ENCODE measurements around the gene HEXIM2. TPM values are rescaled to one million over a fixed set of nuclear protein-coding genes. Genes with fewer than 3 reads are reported as not detected.

HEXIM2 gene
- polyA plus RNA-seq, 1 donor (not counting 4 experiments of a cell fraction or from before 2014, with no cell fraction given): 2.3 TPM

DNA sequence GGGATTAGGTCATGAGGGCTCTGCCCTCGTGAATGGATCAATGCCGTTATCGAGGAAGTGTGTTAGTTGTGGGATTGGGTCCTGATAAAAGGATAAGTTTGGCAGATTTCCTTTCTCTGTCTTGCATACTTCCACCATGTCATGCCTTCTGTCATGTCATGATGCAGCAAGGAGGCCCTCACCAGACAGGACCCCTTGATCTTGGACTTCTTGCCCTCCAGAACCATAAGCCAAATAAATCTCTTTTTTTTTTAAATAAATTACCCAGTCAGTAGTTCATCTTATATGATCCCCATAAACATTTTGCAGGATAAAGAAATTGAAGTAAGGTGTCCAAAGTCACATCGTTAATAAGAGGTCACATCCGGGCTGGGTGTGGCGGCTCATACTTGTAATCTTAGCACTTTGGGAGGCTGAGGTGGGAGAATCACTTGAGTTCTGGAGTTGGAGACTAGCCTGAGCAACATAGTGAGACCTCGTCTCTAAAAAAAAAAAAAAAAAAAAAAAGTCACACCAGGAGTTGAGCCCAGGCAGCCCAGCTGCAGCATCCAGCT, 25.2 kb downstream of the HEXIM2 start:
- dilution Hi-C loops (cut with MboI; ENCODE audit: extremely low pct_ligation_motif_present, low sequenced_read_pairs): no loop called here
- H3K4me3 ChIP-seq (ENCODE audit: control insufficient read depth in 2 of 3, extremely low read depth in 1 of 3, insufficient read depth in 2 of 3, low read depth in 1 of 3, low read length in 3 of 3): no peak overlapping the region
- H3K9me1 ChIP-seq (ENCODE audit: control insufficient read depth, extremely low read depth, insufficient read depth, low read length): no peaks in the 10 kb centered on the region
- TF ChIP-seq EZH2 (IDR thresholded peaks at IDR 0.05; ENCODE audit: low read length) (no peak), CTCF (optimal IDR thresholded peaks at IDR 0.05 in 1 of 3, IDR thresholded peaks at IDR 0.05 in 1 of 3, conservative IDR thresholded peaks at IDR 0.05 in 1 of 3; ENCODE audit: extremely low read depth in 1 of 3, insufficient read depth in 2 of 3, low read length in 3 of 3) (no peak)
- H3K27ac ChIP-seq (ENCODE audit: control insufficient read depth, insufficient read depth, low read length): no peak overlapping the region
- H4K20me1 ChIP-seq (ENCODE audit: control insufficient read depth, extremely low read depth, insufficient read depth, low read length): no peaks in the 10 kb centered on the region
- no peak for FAIRE-seq
- no peaks in the 10 kb centered on the region for H3K9me3 ChIP-seq (ENCODE audit: control insufficient read depth, low read depth, low read length)
- no peak overlapping the region for H2AFZ ChIP-seq (ENCODE audit: control insufficient read depth, low read length)
- DNase-seq (ENCODE audit: low read depth, low spot score): no peak
- no peaks in the 10 kb centered on the region for H3K79me2 ChIP-seq (ENCODE audit: control insufficient read depth, insufficient read depth, low read length)
- no peaks in the 10 kb centered on the region for H3K27me3 ChIP-seq (ENCODE audit: control insufficient read depth, extremely low read depth, insufficient read depth, low read length)
- peaks cover 9% of the 10 kb centered on the region for H3K4me1 ChIP-seq (ENCODE audit: control insufficient read depth, extremely low read depth, insufficient read depth, low read length)
- no peak overlapping the region for H3K4me2 ChIP-seq (ENCODE audit: control insufficient read depth, extremely low read depth, insufficient read depth, low read depth, low read length)
- H3K36me3 ChIP-seq (ENCODE audit: control insufficient read depth in 2 of 2, extremely low read depth in 1 of 2, insufficient read depth in 2 of 2, low read length in 2 of 2): no peaks in the 10 kb centered on the region
- no peak overlapping the region for H3K9ac ChIP-seq (ENCODE audit: control insufficient read depth, extremely low read depth, insufficient read depth, low read length)

GRCh38 chr17:45189009-45189408, 27.3 kb downstream of the HEXIM2 start:
- Histone ChIP-seq H3K9me3 (ENCODE audit: control insufficient read depth, low read depth, low read length) (no peaks in the 10 kb centered on the region), H3K9ac (ENCODE audit: control insufficient read depth, extremely low read depth, insufficient read depth, low read length) (no peak overlapping the region), H2AFZ (ENCODE audit: control insufficient read depth, low read length) (no peak overlapping the region), H3K4me1 (ENCODE audit: control insufficient read depth, extremely low read depth, insufficient read depth, low read length) (peaks cover 5% of the 10 kb centered on the region), H3K4me2 (ENCODE audit: control insufficient read depth, extremely low read depth, insufficient read depth, low read depth, low read length) (no peak overlapping the region), H4K20me1 (ENCODE audit: control insufficient read depth, extremely low read depth, insufficient read depth, low read length) (no peaks in the 10 kb centered on the region), H3K27ac (ENCODE audit: control insufficient read depth, insufficient read depth, low read length) (no peak overlapping the region), H3K27me3 (ENCODE audit: control insufficient read depth, extremely low read depth, insufficient read depth, low read length) (no peaks in the 10 kb centered on the region), H3K4me3 (ENCODE audit: control insufficient read depth in 2 of 3, extremely low read depth in 1 of 3, insufficient read depth in 2 of 3, low read depth in 1 of 3, low read length in 3 of 3) (no peak overlapping the region), H3K9me1 (ENCODE audit: control insufficient read depth, extremely low read depth, insufficient read depth, low read length) (no peaks in the 10 kb centered on the region), H3K79me2 (ENCODE audit: control insufficient read depth, insufficient read depth, low read length) (no peaks in the 10 kb centered on the region), H3K36me3 (ENCODE audit: control insufficient read depth in 2 of 2, extremely low read depth in 1 of 2, insufficient read depth in 2 of 2, low read length in 2 of 2) (no peaks in the 10 kb centered on the region)
- no peak for DNase-seq (ENCODE audit: low read depth, low spot score)
- FAIRE-seq: no peak
- dilution Hi-C loops (cut with MboI; ENCODE audit: extremely low pct_ligation_motif_present, low sequenced_read_pairs): no loop called here
- TF ChIP-seq CTCF (optimal IDR thresholded peaks at IDR 0.05 in 1 of 3, IDR thresholded peaks at IDR 0.05 in 1 of 3, conservative IDR thresholded peaks at IDR 0.05 in 1 of 3; ENCODE audit: extremely low read depth in 1 of 3, insufficient read depth in 2 of 3, low read length in 3 of 3) (no peak), EZH2 (IDR thresholded peaks at IDR 0.05; ENCODE audit: low read length) (no peak)
